Measurements from ENCODE around the gene NANOS1. TPM values are rescaled to one million over a fixed set of nuclear protein-coding genes. Genes with fewer than 3 reads are reported as not detected.

The NANOS1 gene
- total and polyA plus RNA-seq, 2 of the 8 experiments (the other 6 are each of a cell fraction or from before 2014, with no cell fraction given), result 3.1 to 3.9 TPM

DNA sequence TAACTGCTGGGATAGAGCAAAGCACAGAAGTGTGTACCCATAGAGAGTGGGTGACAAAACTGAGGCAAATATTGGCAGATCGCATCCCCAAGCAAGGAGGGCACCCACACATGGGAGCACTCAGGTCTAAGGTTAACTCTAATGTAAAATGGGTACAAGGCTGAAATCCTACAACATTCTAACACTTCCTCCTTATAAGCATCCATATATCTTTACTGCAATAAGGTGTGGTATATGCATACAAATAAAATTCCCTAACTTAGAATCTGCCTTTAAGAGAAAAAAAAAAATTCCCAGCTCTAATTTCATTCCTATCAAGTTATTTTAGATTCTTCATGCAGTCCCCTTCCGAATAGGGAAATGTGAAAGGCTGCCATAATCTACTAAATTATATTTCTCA, 32.4 kb downstream of the NANOS1 start:
- Histone ChIP-seq H4K5ac (ENCODE audit: insufficient read length, low read depth, low read length) (no peak overlapping the region), H3K23ac (ENCODE audit: insufficient read length) (no peak overlapping the region), H4K91ac (replicated peaks; ENCODE audit: insufficient read length, low read length) (no peak overlapping the region), H2BK12ac (ENCODE audit: low read depth, low read length) (no peak overlapping the region), H2BK120ac (replicated peaks; ENCODE audit: low read depth, low read length) (no peak overlapping the region), H2BK15ac (ENCODE audit: low read length) (no peak overlapping the region), H3K14ac (ENCODE audit: insufficient read length) (no peak overlapping the region), H3K9ac (replicated peaks in 1 of 4; ENCODE audit: extremely low read depth in 1 of 4, low read depth in 3 of 4, low read length in 3 of 4) (no peak overlapping the region), H3K79me1 (ENCODE audit: low read depth, low read length) (no peaks in the 10 kb centered on the region; the same call in 1 of the 2 replicates), H3K4me1 (replicated peaks in 1 of 4; ENCODE audit: control insufficient read depth in 3 of 4, insufficient read depth in 4 of 4, low read length in 3 of 4) (no peaks in the 10 kb centered on the region), H2AK5ac (ENCODE audit: low read depth, low read length) (no peak overlapping the region), H3K56ac (replicated peaks; ENCODE audit: insufficient read length, low read depth, low read length) (no peak overlapping the region), H3K79me2 (ENCODE audit: control insufficient read depth in 1 of 2, insufficient read depth in 2 of 2, low read length in 2 of 2) (peaks cover 0 to 84% of the 10 kb centered on the region in 2 experiments; a peak in 2 of 4 replicates), H3K4me2 (ENCODE audit: insufficient read depth in 1 of 2, low read depth in 2 of 2, low read length in 2 of 2) (no peak overlapping the region), H4K8ac (ENCODE audit: extremely low read depth, insufficient read depth, low read length) (no peak overlapping the region), H3K18ac (ENCODE audit: extremely low read depth, low read length) (no peak overlapping the region), H3K9me3 (ENCODE audit: insufficient read depth in 2 of 2, low read depth in 1 of 2, low read length in 1 of 2) (no peaks in the 10 kb centered on the region), H4K20me1 (replicated peaks in 1 of 2; ENCODE audit: control insufficient read depth in 1 of 2, insufficient read depth in 2 of 2, low read length in 2 of 2) (peaks cover 14 to 16% of the 10 kb centered on the region in 2 experiments), H3K27me3 (replicated peaks in 1 of 4; ENCODE audit: control insufficient read depth in 3 of 4, extremely low read depth in 1 of 4, insufficient read depth in 3 of 4, low read length in 3 of 4) (no peaks in the 10 kb centered on the region), H2BK5ac (ENCODE audit: low read depth, low read length) (no peak overlapping the region), H2BK20ac (ENCODE audit: low read length) (no peak overlapping the region), H3K4ac (replicated peaks; ENCODE audit: insufficient read length, low read depth, low read length) (no peak overlapping the region), H3K36me3 (ENCODE audit: control insufficient read depth in 2 of 4, insufficient read depth in 4 of 4, low read length in 3 of 4) (peaks cover 45 to 93% (median 80%) of the 10 kb centered on the region in 4 experiments), H3K27ac (ENCODE audit: low read depth, low read length) (no peak overlapping the region), H3K4me3 (ENCODE audit: extremely low read depth in 1 of 4, insufficient read depth in 2 of 4, low read depth in 3 of 4, low read length in 4 of 4) (no peak overlapping the region), H3K23me2 (ENCODE audit: low read depth, low read length) (no peaks in the 10 kb centered on the region), H2AFZ (ENCODE audit: low read length) (no peak overlapping the region)
- TF ChIP-seq NRF1 (IDR thresholded peaks at IDR 0.05; ENCODE audit: low read depth, low read length), result no peak
- no peak for TF ChIP-seq TAF7 (optimal IDR thresholded peaks at IDR 0.05; ENCODE audit: borderline replicate concordance, low read depth, low read length)
- TF ChIP-seq POLR2AphosphoS5 (IDR thresholded peaks at IDR 0.05; ENCODE audit: low read depth, low read length), result 0 out of 2 replicates have a peak, but pooled peaks have one; percentile 27
- TF ChIP-seq CHD1 (IDR thresholded peaks at IDR 0.05; ENCODE audit: low read depth, low read length), result no peak
- TF ChIP-seq POLR2A (IDR thresholded peaks at IDR 0.05; ENCODE audit: control extremely low read depth in 1 of 2, low read depth in 2 of 2, low read length in 2 of 2), result peak in 1 of 2 experiments; percentile 55; a peak in 1 of 3 replicates
- no peak for TF ChIP-seq KDM5A (IDR thresholded peaks at IDR 0.05; ENCODE audit: low read length)
- no peak for TF ChIP-seq SIX5 (IDR thresholded peaks at IDR 0.05; ENCODE audit: low read depth, low read length)
- TF ChIP-seq YY1 (IDR thresholded peaks at IDR 0.05; ENCODE audit: low read depth, low read length), result no peak
- TF ChIP-seq, protein P1, sequence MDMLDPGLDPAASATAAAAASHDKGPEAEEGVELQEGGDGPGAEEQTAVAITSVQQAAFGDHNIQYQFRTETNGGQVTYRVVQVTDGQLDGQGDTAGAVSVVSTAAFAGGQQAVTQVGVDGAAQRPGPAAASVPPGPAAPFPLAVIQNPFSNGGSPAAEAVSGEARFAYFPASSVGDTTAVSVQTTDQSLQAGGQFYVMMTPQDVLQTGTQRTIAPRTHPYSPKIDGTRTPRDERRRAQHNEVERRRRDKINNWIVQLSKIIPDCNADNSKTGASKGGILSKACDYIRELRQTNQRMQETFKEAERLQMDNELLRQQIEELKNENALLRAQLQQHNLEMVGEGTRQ (IDR thresholded peaks at IDR 0.05; ENCODE audit: low read length), result no peak
- FAIRE-seq (no peak), DNase-seq (ENCODE audit: low read depth in 1 of 2, low spot score in 2 of 2) (peak in 1 of 2 experiments; percentile 13)
- 92% methylated on average over 2 of the region's 2 CpGs; no CpG with 5 or more reads in 1 of the 2 experiments for WGBS, 2 experiments (ENCODE audit: extremely low coverage in 1 of 2, insufficient coverage in 1 of 2, insufficient read length in 1 of 2, insufficient replicate concordance in 2 of 2, low coverage in 1 of 2, low lambda C conversion rate in 2 of 2, missing lambda C conversion rate in 1 of 2)
- ChIA-PET POLR2A (ENCODE audit: partially characterized antibody) (interaction anchor here (1.7 to 3.1 kb wide), 2 partner anchors 8 to 16 kb away, joined by 7 to 19 read pairs; no protein-coding TSS in a partner anchor), CTCF (ENCODE audit: partially characterized antibody) (interaction anchor here (0.7 kb wide), 1 partner anchor 485 kb away, joined by 3 read pairs; no protein-coding TSS in a partner anchor)
